Panc1 (cell line): Measurements from ENCODE around the gene ITLN2. TPM values are rescaled to one million over a fixed set of nuclear protein-coding genes. Genes with fewer than 3 reads are reported as not detected.

ENCODE experiments used
- ATAC-seq: fragments of 200-7000 bp; cut with Tn5 transposase; 2 replicates; pipeline ENCODE4 v1.9.1; 2020; ENCODE audit warnings: mild to moderate bottlenecking, moderate library complexity
- BruUV-seq: library from RNA; stranded (reverse); fragments of 400-500 nt; replicated peaks from 2 replicates; lab custom pipeline; 2021; lab: Mats Ljungman, UMichigan
- CTCF ChIA-PET: fragments of 300-600 bp; sonication (Branson Sonifier 250); formaldehyde crosslinking; loops from one replicate; lab custom pipeline; 2022; ENCODE audit warnings: antibody characterized with exemption; lab: Charles Lee
- POLR2A ChIA-PET: fragments of 300-600 bp; sonication (Branson Sonifier 250); formaldehyde crosslinking; loops from one replicate; lab custom pipeline; 2022; ENCODE audit warnings: antibody characterized with exemption; lab: Charles Lee
- DNase-seq: peaks from one replicate; pipeline ENCODE4 v3.0.0-alpha.2; 2010; ENCODE audit warnings: low read depth, low spot score
- H3K27ac ChIP-seq: 2 replicates; pipeline ENCODE4 v1.5.1; 2011; ENCODE audit warnings: mild to moderate bottlenecking, low read length, inconsistent platforms
- H3K27me3 ChIP-seq: fragments of 200-500 bp; sonication (Bioruptor generic); 2 replicates; pipeline ENCODE4 v1.6.0; 2014; ENCODE audit warnings: low read length, inconsistent platforms; ENCODE audit not compliant: control insufficient read depth, insufficient read depth
- H3K36me3 ChIP-seq: fragments of 200-500 bp; sonication (Bioruptor generic); 2 replicates; pipeline ENCODE4 v1.5.1; 2014; ENCODE audit warnings: inconsistent platforms, mild to moderate bottlenecking, low read length, moderate library complexity; ENCODE audit not compliant: control insufficient read depth, insufficient read depth
- H3K4me1 ChIP-seq: 2 replicates; pipeline ENCODE4 v1.5.1; 2011; ENCODE audit warnings: inconsistent platforms, mild to moderate bottlenecking, low read length, moderate library complexity; ENCODE audit not compliant: control insufficient read depth, insufficient read depth
- H3K4me3 ChIP-seq, 2 experiments: 2 replicates each; pipeline ENCODE4 v1.5.1; 2011 to 2012; ENCODE audit warnings: low read depth in 2 of 2, low read length in 2 of 2, mild to moderate bottlenecking in 2 of 2, inconsistent platforms in 1 of 2, moderate library complexity in 1 of 2
- H3K9me3 ChIP-seq: fragments of 200-500 bp; sonication (Bioruptor generic); 2 replicates; pipeline ENCODE4 v1.5.1; 2014; ENCODE audit warnings: low read depth, mild to moderate bottlenecking, inconsistent platforms, low read length, moderate library complexity; ENCODE audit not compliant: control insufficient read depth, insufficient read depth
- POLR2AphosphoS5 ChIP-seq: IDR thresholded peaks from 2 replicates; pipeline ENCODE4 v1.6.1; 2012; ENCODE audit warnings: mild to moderate bottlenecking, low read depth, low read length, moderate library complexity
- SIN3A ChIP-seq: IDR thresholded peaks from 2 replicates; pipeline ENCODE4 v1.6.1; 2012; ENCODE audit warnings: low read depth, mild to moderate bottlenecking, low read length, moderate library complexity, borderline replicate concordance; ENCODE audit not compliant: insufficient read depth
- TCF7L2 ChIP-seq: IDR thresholded peaks from 2 replicates; pipeline ENCODE4 v1.6.1; 2011; ENCODE audit warnings: mild to moderate bottlenecking, low read depth, low read length, inconsistent platforms
- in situ Hi-C: cut with HindIII; loops from 2 replicates; pipeline ENCODE4 v1.10.0; 2016; ENCODE audit warnings: low sequenced_read_pairs, low pct_unique_long_range_greater_than_20kb
- intact Hi-C: fragments of 100-400 bp; cut with micrococcal nuclease; formaldehyde crosslinking; loops from one replicate; pipeline ENCODE4 v1.10.0; 2022; ENCODE audit not compliant: unreplicated experiment
- total RNA-seq: library from RNA; stranded (reverse); gene quantifications from one replicate; pipeline ENCODE4 v1.2.1, GENCODE V29; 2021; ENCODE audit not compliant: unreplicated experiment
- TF ChIP-seq, protein P1 (sequence below), 2 experiments: IDR thresholded peaks; 2 replicates each; pipeline ENCODE4 v1.6.1; 2011 to 2012; ENCODE audit warnings: low read depth in 2 of 2, control low read depth in 1 of 2, low read length in 1 of 2, mild to moderate bottlenecking in 1 of 2, moderate library complexity in 1 of 2; ENCODE audit not compliant: insufficient read depth in 1 of 2
- TF ChIP-seq, protein P2 (sequence below): fragments of 450-650 bp; IDR thresholded peaks from 2 replicates; pipeline ENCODE4 v1.5.1; 2017; ENCODE audit warnings: mild to moderate bottlenecking

The ITLN2 gene
- total RNA-seq, 1 experiment from 2014 or later: not detected

DNA sequence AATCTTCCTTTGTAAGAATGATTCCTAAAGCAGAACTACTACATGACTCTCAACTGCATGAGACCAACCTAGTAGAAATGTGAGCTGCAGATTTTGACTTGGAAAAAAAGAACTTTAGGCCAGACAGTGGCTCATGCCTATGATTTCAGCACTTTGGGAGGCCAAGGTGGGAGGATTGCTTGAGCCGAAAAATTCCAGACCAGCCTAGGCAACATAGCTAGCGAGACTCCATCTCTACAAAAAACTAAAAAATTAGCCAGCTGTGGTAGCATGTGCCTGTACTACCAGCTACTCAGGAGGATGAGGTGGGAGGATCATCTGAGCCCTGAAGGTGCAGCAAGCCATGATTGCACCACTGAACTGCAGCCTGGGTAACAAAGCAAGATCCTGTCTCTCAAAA lies 24.7 kb upstream of the ITLN2 start:
- no TSS peak for BruUV-seq
- POLR2A ChIA-PET: no interaction called here

DNA sequence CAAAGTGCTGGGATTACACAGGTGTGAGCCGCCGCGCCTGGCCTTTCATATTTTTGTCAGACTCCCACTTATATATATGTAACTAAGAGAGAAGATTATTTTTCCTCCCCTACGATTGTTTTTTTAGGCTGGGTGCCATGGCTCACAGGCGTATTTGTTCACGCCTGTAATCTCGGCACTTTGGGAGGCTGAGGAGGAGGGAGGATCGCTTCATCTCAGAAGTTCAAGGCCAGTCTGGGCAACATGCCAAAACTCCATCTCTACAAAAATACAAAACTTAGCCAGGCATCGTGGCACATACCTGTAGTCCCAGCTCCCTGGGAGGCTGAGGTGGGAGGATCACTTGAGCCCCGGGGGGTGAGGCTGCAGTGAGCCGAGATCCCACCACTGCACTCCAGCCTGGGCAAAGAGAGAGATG lies 23.9 kb upstream of the ITLN2 start:
- Histone ChIP-seq H3K4me1 (no peaks in the 10 kb centered on the region), H3K27me3 (no peaks in the 10 kb centered on the region), H3K36me3 (no peaks in the 10 kb centered on the region), H3K27ac (no peak overlapping the region), H3K4me3 (no peak overlapping the region), H3K9me3 (no peaks in the 10 kb centered on the region)
- ATAC-seq (no peak), DNase-seq (no peak)
- ChIA-PET CTCF (no interaction called here), POLR2A (no interaction called here)
- in situ Hi-C loops: no loop called here
- TF ChIP-seq POLR2AphosphoS5 (no peak), TCF7L2 (no peak), SIN3A (no peak)
- TF ChIP-seq, protein P1, sequence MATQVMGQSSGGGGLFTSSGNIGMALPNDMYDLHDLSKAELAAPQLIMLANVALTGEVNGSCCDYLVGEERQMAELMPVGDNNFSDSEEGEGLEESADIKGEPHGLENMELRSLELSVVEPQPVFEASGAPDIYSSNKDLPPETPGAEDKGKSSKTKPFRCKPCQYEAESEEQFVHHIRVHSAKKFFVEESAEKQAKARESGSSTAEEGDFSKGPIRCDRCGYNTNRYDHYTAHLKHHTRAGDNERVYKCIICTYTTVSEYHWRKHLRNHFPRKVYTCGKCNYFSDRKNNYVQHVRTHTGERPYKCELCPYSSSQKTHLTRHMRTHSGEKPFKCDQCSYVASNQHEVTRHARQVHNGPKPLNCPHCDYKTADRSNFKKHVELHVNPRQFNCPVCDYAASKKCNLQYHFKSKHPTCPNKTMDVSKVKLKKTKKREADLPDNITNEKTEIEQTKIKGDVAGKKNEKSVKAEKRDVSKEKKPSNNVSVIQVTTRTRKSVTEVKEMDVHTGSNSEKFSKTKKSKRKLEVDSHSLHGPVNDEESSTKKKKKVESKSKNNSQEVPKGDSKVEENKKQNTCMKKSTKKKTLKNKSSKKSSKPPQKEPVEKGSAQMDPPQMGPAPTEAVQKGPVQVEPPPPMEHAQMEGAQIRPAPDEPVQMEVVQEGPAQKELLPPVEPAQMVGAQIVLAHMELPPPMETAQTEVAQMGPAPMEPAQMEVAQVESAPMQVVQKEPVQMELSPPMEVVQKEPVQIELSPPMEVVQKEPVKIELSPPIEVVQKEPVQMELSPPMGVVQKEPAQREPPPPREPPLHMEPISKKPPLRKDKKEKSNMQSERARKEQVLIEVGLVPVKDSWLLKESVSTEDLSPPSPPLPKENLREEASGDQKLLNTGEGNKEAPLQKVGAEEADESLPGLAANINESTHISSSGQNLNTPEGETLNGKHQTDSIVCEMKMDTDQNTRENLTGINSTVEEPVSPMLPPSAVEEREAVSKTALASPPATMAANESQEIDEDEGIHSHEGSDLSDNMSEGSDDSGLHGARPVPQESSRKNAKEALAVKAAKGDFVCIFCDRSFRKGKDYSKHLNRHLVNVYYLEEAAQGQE (IDR thresholded peaks at IDR 0.05; ENCODE audit: insufficient read depth in 1 of 2, low read depth in 2 of 2, low read length in 1 of 2): no peak
- TF ChIP-seq, protein P2, sequence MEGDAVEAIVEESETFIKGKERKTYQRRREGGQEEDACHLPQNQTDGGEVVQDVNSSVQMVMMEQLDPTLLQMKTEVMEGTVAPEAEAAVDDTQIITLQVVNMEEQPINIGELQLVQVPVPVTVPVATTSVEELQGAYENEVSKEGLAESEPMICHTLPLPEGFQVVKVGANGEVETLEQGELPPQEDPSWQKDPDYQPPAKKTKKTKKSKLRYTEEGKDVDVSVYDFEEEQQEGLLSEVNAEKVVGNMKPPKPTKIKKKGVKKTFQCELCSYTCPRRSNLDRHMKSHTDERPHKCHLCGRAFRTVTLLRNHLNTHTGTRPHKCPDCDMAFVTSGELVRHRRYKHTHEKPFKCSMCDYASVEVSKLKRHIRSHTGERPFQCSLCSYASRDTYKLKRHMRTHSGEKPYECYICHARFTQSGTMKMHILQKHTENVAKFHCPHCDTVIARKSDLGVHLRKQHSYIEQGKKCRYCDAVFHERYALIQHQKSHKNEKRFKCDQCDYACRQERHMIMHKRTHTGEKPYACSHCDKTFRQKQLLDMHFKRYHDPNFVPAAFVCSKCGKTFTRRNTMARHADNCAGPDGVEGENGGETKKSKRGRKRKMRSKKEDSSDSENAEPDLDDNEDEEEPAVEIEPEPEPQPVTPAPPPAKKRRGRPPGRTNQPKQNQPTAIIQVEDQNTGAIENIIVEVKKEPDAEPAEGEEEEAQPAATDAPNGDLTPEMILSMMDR: no peak
- no TSS peak for BruUV-seq
- intact Hi-C loops: no loop called here

More for the DNA sequence above, 24.7 kb upstream of the ITLN2 start:
- DNase-seq: no peak
- Histone ChIP-seq H3K9me3 (no peaks in the 10 kb centered on the region), H3K4me3 (no peak overlapping the region), H3K27ac (no peak overlapping the region), H3K27me3 (no peaks in the 10 kb centered on the region), H3K4me1 (no peaks in the 10 kb centered on the region), H3K36me3 (no peaks in the 10 kb centered on the region)
- TF ChIP-seq TCF7L2 (no peak), SIN3A (no peak), POLR2AphosphoS5 (no peak)
- TF ChIP-seq, protein P1 (IDR thresholded peaks at IDR 0.05; ENCODE audit: insufficient read depth in 1 of 2, low read depth in 2 of 2, low read length in 1 of 2): no peak
- TF ChIP-seq, protein P2: no peak
- CTCF ChIA-PET: no interaction called here
- no peak for ATAC-seq
- in situ Hi-C loops: no loop called here
- intact Hi-C loops: no loop called here
